Upper lobe of right lung (tissue), 1 donor: Measurements from ENCODE around the gene CIAO1. TPM values are rescaled to one million over a fixed set of nuclear protein-coding genes. Genes with fewer than 3 reads are reported as not detected.

ENCODE experiments used
- ATAC-seq: fragments of 200-7000 bp; cut with Tn5 transposase; one replicate; pipeline ENCODE4 v1.9.1; 2020; ENCODE audit warnings: mild to moderate bottlenecking, moderate library complexity
- DNase-seq: peaks from one replicate; pipeline ENCODE4 v3.0.0-alpha.2; 2020
- H3K27ac ChIP-seq: fragments of 200-600 bp; one replicate; pipeline ENCODE4 v1.8.0; 2022
- H3K27me3 ChIP-seq: fragments of 200-600 bp; one replicate; pipeline ENCODE4 v1.8.0; 2022; ENCODE audit warnings: mild to moderate bottlenecking
- H3K36me3 ChIP-seq: fragments of 200-600 bp; one replicate; pipeline ENCODE4 v1.8.0; 2022
- H3K4me1 ChIP-seq: fragments of 200-600 bp; one replicate; pipeline ENCODE4 v1.8.0; 2022
- H3K4me3 ChIP-seq: fragments of 200-600 bp; one replicate; pipeline ENCODE4 v1.8.0; 2022; ENCODE audit warnings: mild to moderate bottlenecking
- H3K9me3 ChIP-seq: fragments of 200-600 bp; one replicate; pipeline ENCODE4 v1.8.0; 2022
- intact Hi-C: fragments of 100-400 bp; cut with DNase I; formaldehyde crosslinking; loops from one replicate; pipeline ENCODE4 v1.11.0; 2022
- total RNA-seq: library from RNA; stranded (reverse); fragmentation: NEBNext Ultra II Directional; extraction: Animal tissue kit (Norgen Biotek cat#: 25700); gene quantifications from one replicate; pipeline ENCODE4 v1.2.1, GENCODE V29; 2021
- TF ChIP-seq, protein P1 (sequence below): fragments of 200-600 bp; IDR thresholded peaks from one replicate; pipeline ENCODE4 v1.8.0; 2022; ENCODE audit warnings: antibody characterized with exemption
- donor health status: DM: no; HTN: yes; CAD: no; lungs with severe emphysema.

CIAO1 gene
- total RNA-seq, 1 donor from 2014 or later, result 61.7 TPM

GRCh38 chr2:96308248-96308647 is 42.2 kb downstream of the CIAO1 start:
- DNase-seq (no peak), ATAC-seq (no peak)
- Histone ChIP-seq H3K4me1 (peaks cover 21% of the 10 kb centered on the region), H3K4me3 (no peak overlapping the region), H3K27me3 (no peaks in the 10 kb centered on the region), H3K9me3 (no peaks in the 10 kb centered on the region), H3K36me3 (peaks cover 12% of the 10 kb centered on the region), H3K27ac (no peak overlapping the region)
- intact Hi-C loops, result no loop called here
- TF ChIP-seq, protein P1, sequence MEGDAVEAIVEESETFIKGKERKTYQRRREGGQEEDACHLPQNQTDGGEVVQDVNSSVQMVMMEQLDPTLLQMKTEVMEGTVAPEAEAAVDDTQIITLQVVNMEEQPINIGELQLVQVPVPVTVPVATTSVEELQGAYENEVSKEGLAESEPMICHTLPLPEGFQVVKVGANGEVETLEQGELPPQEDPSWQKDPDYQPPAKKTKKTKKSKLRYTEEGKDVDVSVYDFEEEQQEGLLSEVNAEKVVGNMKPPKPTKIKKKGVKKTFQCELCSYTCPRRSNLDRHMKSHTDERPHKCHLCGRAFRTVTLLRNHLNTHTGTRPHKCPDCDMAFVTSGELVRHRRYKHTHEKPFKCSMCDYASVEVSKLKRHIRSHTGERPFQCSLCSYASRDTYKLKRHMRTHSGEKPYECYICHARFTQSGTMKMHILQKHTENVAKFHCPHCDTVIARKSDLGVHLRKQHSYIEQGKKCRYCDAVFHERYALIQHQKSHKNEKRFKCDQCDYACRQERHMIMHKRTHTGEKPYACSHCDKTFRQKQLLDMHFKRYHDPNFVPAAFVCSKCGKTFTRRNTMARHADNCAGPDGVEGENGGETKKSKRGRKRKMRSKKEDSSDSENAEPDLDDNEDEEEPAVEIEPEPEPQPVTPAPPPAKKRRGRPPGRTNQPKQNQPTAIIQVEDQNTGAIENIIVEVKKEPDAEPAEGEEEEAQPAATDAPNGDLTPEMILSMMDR, result no peak

DNA sequence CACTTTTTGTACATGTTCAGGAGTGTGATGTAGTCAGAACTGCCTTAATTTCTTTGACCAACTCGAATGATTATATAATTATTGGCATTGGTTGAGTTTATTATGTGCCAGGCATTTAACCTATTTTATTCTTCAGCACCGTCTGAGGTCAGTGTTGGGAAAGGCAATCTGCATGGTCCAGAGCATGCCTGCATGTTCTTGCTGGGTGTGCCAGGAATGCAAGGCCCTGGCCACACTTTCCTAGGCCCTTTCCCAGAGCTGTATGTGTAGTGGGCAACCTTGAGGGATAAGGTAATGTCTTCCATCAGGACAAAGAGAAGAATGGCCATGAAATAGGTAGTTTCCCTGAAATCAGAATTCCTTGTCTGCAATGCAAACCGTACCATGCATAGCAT is 49.0 kb downstream of the CIAO1 start:
- H3K36me3 ChIP-seq, result no peaks in the 10 kb centered on the region
- no peaks in the 10 kb centered on the region for H3K4me1 ChIP-seq
- H3K27ac ChIP-seq, result no peak overlapping the region
- H3K9me3 ChIP-seq, result no peaks in the 10 kb centered on the region
- TF ChIP-seq, protein P1, result no peak
- intact Hi-C loops, result no loop called here
- DNase-seq (no peak), ATAC-seq (no peak)
- no peak overlapping the region for H3K4me3 ChIP-seq
- peaks cover 11% of the 10 kb centered on the region for H3K27me3 ChIP-seq

DNA sequence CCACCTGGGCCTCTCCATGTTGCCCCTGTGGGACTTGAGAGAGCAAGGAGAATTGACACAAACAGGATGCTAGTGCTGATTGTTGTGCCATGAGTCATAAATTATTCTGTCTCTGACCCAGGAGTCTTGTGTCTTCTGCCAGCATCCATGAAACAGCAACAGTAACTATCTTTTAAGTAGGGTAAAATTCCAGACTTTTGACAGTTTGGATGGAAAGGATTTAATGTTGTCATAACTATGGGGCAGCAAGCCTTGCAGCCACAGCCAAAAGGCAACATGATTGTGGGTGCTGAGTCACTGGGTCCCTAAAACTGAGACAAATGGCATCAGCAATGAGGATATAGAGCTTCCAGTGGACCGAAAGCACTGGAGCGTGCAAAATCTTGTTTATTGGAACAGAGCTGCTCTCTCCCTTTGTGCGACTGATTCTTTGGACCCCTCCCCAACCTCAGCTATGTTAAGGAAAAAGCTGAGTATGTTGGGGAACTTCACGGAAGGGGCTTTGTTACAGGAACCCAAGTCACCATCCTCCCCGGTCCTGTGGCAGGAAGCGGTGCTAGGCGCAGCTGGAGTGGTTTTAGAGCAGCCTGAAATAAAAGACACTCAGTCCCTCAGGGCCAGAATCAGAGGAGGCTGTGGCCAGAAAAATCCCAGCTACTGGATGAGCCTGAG is 49.5 kb downstream of the CIAO1 start:
- TF ChIP-seq, protein P1, result no peak
- no peak for DNase-seq
- no peaks in the 10 kb centered on the region for H3K9me3 ChIP-seq
- no peaks in the 10 kb centered on the region for H3K4me1 ChIP-seq
- no peaks in the 10 kb centered on the region for H3K36me3 ChIP-seq
- H3K27me3 ChIP-seq, result peaks cover 14% of the 10 kb centered on the region
- no peak for ATAC-seq
- no peak overlapping the region for H3K4me3 ChIP-seq
- intact Hi-C loops, result no loop called here
- no peak overlapping the region for H3K27ac ChIP-seq

- Histone ChIP-seq H3K27ac (no peak overlapping the region), H3K36me3 (no peaks in the 10 kb centered on the region), H3K4me1 (no peaks in the 10 kb centered on the region), H3K4me3 (no peak overlapping the region), H3K9me3 (no peaks in the 10 kb centered on the region), H3K27me3 (peaks cover 16% of the 10 kb centered on the region)
- TF ChIP-seq, protein P1, result no peak
- intact Hi-C loops, result no loop called here
- ATAC-seq (no peak), DNase-seq (no peak)
These were observed 51.0 kb downstream of the CIAO1 start for GRCh38 chr2:96316999-96317398.

DNA sequence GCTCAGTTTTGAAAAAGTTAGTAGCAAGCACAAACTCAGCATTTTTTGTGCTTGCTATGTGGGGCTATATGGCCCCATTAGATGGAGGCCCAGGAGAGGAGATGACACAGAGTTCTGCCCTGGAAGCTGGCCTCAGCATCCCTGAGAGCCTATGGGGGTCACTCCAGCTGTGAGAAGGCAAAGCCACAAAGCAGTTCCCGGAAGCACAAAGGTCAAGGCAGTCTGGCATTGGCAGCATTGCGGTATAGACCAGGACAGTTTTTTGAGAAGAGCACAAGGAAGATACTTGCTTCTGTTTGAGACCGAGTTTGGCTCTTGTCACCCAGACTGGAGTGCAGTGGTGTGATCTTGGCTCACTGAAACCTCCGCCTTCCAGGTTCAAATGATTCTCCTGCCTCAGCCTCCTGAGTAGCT is 51.6 kb downstream of the CIAO1 start:
- ATAC-seq (no peak), DNase-seq (no peak)
- Histone ChIP-seq H3K9me3 (no peaks in the 10 kb centered on the region), H3K27me3 (peaks cover 22% of the 10 kb centered on the region), H3K4me3 (no peak overlapping the region), H3K27ac (no peak overlapping the region), H3K4me1 (no peaks in the 10 kb centered on the region), H3K36me3 (no peaks in the 10 kb centered on the region)
- TF ChIP-seq, protein P1, result no peak
- intact Hi-C loops, result no loop called here

DNA sequence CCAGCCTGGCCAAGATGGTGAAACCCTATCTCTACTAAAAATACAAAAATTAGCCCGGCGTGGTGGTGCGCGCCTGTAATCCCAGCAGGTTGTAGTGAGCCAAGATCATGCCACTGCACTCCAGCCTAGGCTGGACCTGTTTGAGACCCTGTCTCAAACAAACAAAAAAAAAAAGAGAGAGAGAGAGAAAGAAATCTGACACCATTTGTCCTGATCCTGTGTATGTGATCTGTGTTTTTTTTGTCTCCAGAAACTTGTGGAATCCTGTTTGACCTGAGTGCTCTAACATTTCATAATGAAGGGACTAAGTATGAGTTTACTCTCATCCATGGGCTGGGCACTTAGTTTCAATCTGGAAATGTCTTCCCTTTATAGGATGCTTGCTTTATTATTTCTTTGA is 52.7 kb downstream of the CIAO1 start:
- no peak for ATAC-seq
- H3K4me1 ChIP-seq, result no peaks in the 10 kb centered on the region
- peaks cover 31% of the 10 kb centered on the region for H3K27me3 ChIP-seq
- no peaks in the 10 kb centered on the region for H3K9me3 ChIP-seq
- no peak overlapping the region for H3K4me3 ChIP-seq
- H3K27ac ChIP-seq, result no peak overlapping the region
- DNase-seq, result no peak
- TF ChIP-seq, protein P1, result no peak
- H3K36me3 ChIP-seq, result no peaks in the 10 kb centered on the region
- intact Hi-C loops, result no loop called here
